Neural cell (in vitro differentiated cells): ENCODE results near the gene NEURL4. TPM values are rescaled to one million over a fixed set of nuclear protein-coding genes. Genes with fewer than 3 reads are reported as not detected.
"Not testable (repeated sequence)": the region's sequence is repeated elsewhere in the genome, so short reads cannot be mapped to it uniquely, and the experiment has no call there.

Experiments used
- H2AFZ ChIP-seq: fragments of 200-600, 300-800 bp; sonication (generic), shearing (Covaris generic); 2 replicates; pipeline ENCODE4 v1.6.0; 2014; ENCODE audit warnings: low read depth, mild to moderate bottlenecking, antibody characterized with exemption, low read length, moderate library complexity
- H3F3A ChIP-seq: fragments of 200-600 bp; shearing (Covaris generic); 2 replicates; pipeline ENCODE4 v1.6.1; 2016; ENCODE audit warnings: mild to moderate bottlenecking, moderate library complexity, mixed read lengths, antibody characterized with exemption, low read length; ENCODE audit not compliant: insufficient read depth, poor library complexity, severe bottlenecking
- H3K27ac ChIP-seq: fragments of 200-600, 300-800 bp; sonication (generic), shearing (Covaris generic); 2 replicates; pipeline ENCODE4 v1.5.1; 2014; ENCODE audit warnings: mild to moderate bottlenecking, low read length, moderate library complexity
- H3K27me3 ChIP-seq: fragments of 300-800, 200-600 bp; sonication (generic), shearing (Covaris generic); 2 replicates; pipeline ENCODE4 v1.6.0; 2014; ENCODE audit warnings: mild to moderate bottlenecking, low read depth, low read length, moderate library complexity; ENCODE audit not compliant: insufficient read depth
- H3K36me3 ChIP-seq: fragments of 300-800, 200-600 bp; sonication (generic), shearing (Covaris generic); 2 replicates; pipeline ENCODE4 v1.5.1; 2014; ENCODE audit warnings: mild to moderate bottlenecking, antibody characterized with exemption, low read length, moderate library complexity; ENCODE audit not compliant: insufficient read depth
- H3K4me2 ChIP-seq: fragments of 300-800, 200-600 bp; sonication (generic), shearing (Covaris generic); 2 replicates; pipeline ENCODE4 v1.6.0; 2014; ENCODE audit warnings: mild to moderate bottlenecking, low read length
- H3K4me3 ChIP-seq: fragments of 300-800, 200-600 bp; sonication (generic), shearing (Covaris generic); 2 replicates; pipeline ENCODE4 v1.5.1; 2014; ENCODE audit warnings: mild to moderate bottlenecking, low read length, moderate library complexity
- H3K79me2 ChIP-seq: fragments of 200-600 bp; shearing (Covaris generic); replicated peaks from 2 replicates; pipeline ENCODE4 v1.6.0; 2014; ENCODE audit warnings: mild to moderate bottlenecking, low read length, moderate library complexity; ENCODE audit not compliant: insufficient read depth
- H3K9ac ChIP-seq: fragments of 300-800, 200-600 bp; sonication (generic), shearing (Covaris generic); 2 replicates; pipeline ENCODE4 v1.6.1; 2016; ENCODE audit warnings: mild to moderate bottlenecking, low read length, mixed read lengths
- H3K9me2 ChIP-seq: fragments of 200-600 bp; shearing (Covaris generic); 2 replicates; pipeline ENCODE4 v1.6.1; 2016; ENCODE audit warnings: mild to moderate bottlenecking, low read length, mixed read lengths; ENCODE audit not compliant: insufficient read depth
- H3K9me3 ChIP-seq: fragments of 200-600, 300-800 bp; sonication (generic), shearing (Covaris generic); 2 replicates; pipeline ENCODE4 v1.6.1; 2016; ENCODE audit warnings: mild to moderate bottlenecking, mixed run types, low read length, moderate library complexity, mixed read lengths
- H4K20me1 ChIP-seq: fragments of 200-600 bp; shearing (Covaris generic); 2 replicates; pipeline ENCODE4 v1.6.1; 2016; ENCODE audit warnings: mild to moderate bottlenecking, mixed run types; ENCODE audit not compliant: insufficient read depth
- EZH2 ChIP-seq: fragments of 200-600, 300-800 bp; shearing (Covaris generic), sonication (generic); IDR thresholded peaks from 2 replicates; pipeline ENCODE4 v1.6.1; 2014; ENCODE audit warnings: antibody characterized with exemption, low read length, borderline replicate concordance, mild to moderate bottlenecking; ENCODE audit not compliant: insufficient read depth, poor library complexity, severe bottlenecking
- POLR2AphosphoS5 ChIP-seq: IDR thresholded peaks from 2 replicates; pipeline ENCODE4 v1.6.1; 2012
- RAD21 ChIP-seq: fragments of 450-650 bp; conservative IDR thresholded peaks from 2 replicates; pipeline ENCODE4 v1.6.1; 2014; ENCODE audit warnings: antibody characterized with exemption, mild to moderate bottlenecking, moderate library complexity
- SMC3 ChIP-seq: fragments of 450-650 bp; conservative IDR thresholded peaks from 2 replicates; pipeline ENCODE4 v1.6.1; 2014; ENCODE audit warnings: antibody characterized with exemption, mild to moderate bottlenecking, moderate library complexity; ENCODE audit not compliant: poor library complexity
- TAF1 ChIP-seq: IDR thresholded peaks from 2 replicates; pipeline ENCODE4 v1.6.1; 2012; ENCODE audit warnings: low read depth
- polyA plus RNA-seq: library from polyadenylated mRNA; depleted of rRNA; stranded (reverse); fragments of >200 nt; gene quantifications from 2 replicates; pipeline ENCODE4 v1.2.3, GENCODE V29; 2014
- TF ChIP-seq, protein P1 (sequence below): fragments of 450-650 bp; IDR thresholded peaks from 2 replicates; pipeline ENCODE4 v1.5.1; 2014; ENCODE audit warnings: antibody characterized with exemption, mild to moderate bottlenecking, moderate library complexity; ENCODE audit not compliant: poor library complexity, severe bottlenecking

Gene NEURL4
- polyA plus RNA-seq, 1 donor from 2014 or later, result 58.4 TPM

- Histone ChIP-seq H3K36me3 (no peaks in the 10 kb centered on the region), H3K9ac (no peak within 1 kb of the TSS), H3K9me2 (no peaks in the 10 kb centered on the region), H3K27ac (no peak within 1 kb of the TSS), H3K27me3 (no peaks in the 10 kb centered on the region), H3F3A (no peaks in the 10 kb centered on the region), H3K4me3 (no peak within 1 kb of the TSS), H4K20me1 (no peaks in the 10 kb centered on the region), H3K4me2 (no peak within 1 kb of the TSS), H3K9me3 (no peaks in the 10 kb centered on the region), H2AFZ (no peak within 1 kb of the TSS), H3K79me2 (no peaks in the 10 kb centered on the region)
- TF ChIP-seq POLR2AphosphoS5 (no peak), SMC3 (no peak), EZH2 (no peak), RAD21 (no peak), TAF1 (no peak)
Observed at GRCh38 chr17:7336240-7337175, 7.4 kb upstream of the NEURL4 start, which contains the start of gene ACAP1. Gene ACAP1 (plus strand): TSS chr17:7336529. CDS start chr17:7336735, 206 bp downstream.

GRCh38 chr17:7335765-7336164, 6.6 kb upstream of the NEURL4 start:
- not testable (repeated sequence) for H4K20me1 ChIP-seq, H3K27me3 ChIP-seq, H3K36me3 ChIP-seq, H3K4me2 ChIP-seq, H3K9me2 ChIP-seq, H3K9ac ChIP-seq, H3F3A ChIP-seq, H3K79me2 ChIP-seq, H2AFZ ChIP-seq, H3K9me3 ChIP-seq, H3K27ac ChIP-seq, H3K4me3 ChIP-seq

DNA sequence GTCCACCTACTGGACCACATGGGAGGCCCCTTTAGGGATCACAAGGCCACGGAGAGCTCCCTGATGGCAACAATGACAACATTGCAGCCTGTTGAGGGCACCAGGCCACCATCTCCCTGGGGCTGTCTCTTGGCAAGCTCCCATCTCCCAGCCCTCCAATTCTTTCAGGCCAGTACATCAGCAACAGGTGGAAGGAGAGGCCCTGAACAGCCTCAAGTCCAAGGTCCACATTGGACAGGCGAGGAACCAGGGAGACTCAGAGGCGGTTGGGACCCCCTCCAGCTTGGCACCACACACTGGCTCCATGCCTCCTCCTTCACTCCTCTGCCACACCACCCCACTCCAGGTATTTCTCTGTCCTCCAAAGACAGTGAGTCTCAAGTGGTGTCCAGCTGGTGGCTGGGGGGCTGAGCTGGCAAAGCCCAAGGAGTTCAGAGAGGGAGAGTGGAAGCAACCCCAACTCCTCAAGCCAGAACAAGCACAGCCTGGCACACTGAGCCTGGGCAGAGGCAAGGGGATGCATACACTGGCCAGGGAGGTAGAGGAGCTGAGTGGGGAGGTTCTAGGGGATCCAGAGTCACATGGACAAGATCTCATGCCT, 5.9 kb upstream of the NEURL4 start:
- TF ChIP-seq, protein P1, sequence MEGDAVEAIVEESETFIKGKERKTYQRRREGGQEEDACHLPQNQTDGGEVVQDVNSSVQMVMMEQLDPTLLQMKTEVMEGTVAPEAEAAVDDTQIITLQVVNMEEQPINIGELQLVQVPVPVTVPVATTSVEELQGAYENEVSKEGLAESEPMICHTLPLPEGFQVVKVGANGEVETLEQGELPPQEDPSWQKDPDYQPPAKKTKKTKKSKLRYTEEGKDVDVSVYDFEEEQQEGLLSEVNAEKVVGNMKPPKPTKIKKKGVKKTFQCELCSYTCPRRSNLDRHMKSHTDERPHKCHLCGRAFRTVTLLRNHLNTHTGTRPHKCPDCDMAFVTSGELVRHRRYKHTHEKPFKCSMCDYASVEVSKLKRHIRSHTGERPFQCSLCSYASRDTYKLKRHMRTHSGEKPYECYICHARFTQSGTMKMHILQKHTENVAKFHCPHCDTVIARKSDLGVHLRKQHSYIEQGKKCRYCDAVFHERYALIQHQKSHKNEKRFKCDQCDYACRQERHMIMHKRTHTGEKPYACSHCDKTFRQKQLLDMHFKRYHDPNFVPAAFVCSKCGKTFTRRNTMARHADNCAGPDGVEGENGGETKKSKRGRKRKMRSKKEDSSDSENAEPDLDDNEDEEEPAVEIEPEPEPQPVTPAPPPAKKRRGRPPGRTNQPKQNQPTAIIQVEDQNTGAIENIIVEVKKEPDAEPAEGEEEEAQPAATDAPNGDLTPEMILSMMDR, result no peak
- no peak for TF ChIP-seq POLR2AphosphoS5
- Histone ChIP-seq H3K9me3 (no peaks in the 10 kb centered on the region), H3K79me2 (no peaks in the 10 kb centered on the region), H3K4me3 (no peak overlapping the region), H3F3A (no peaks in the 10 kb centered on the region), H3K36me3 (no peaks in the 10 kb centered on the region), H3K4me2 (no peak overlapping the region), H3K27ac (no peak overlapping the region), H4K20me1 (no peaks in the 10 kb centered on the region), H3K27me3 (no peaks in the 10 kb centered on the region), H3K9ac (no peak overlapping the region), H3K9me2 (no peaks in the 10 kb centered on the region), H2AFZ (no peak overlapping the region)

DNA sequence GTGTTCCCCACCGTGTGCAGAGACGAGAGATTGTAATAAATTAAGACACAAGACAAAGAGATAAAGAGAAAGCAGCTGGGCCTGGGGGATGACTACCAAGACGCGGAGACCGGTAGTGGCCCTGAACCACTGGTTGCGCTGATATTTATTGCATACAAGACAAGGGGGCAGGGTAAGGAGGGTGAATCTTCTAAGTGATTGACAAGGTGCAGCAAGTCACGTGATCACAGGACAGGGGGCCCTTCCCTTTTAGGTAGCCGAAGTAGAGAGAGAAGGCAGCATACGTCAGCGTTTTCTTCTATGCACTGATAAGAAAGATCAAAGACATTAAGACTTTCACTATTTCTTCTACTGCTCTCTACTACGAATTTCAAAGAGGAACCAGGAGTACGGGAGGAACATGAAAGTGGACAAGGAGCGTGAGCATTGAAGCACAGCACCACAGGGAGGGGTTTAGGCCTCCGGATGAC, 3.5 kb upstream of the NEURL4 start:
- not testable (repeated sequence) for H3K79me2 ChIP-seq, H3K36me3 ChIP-seq, H3K4me2 ChIP-seq, H2AFZ ChIP-seq, H3K27ac ChIP-seq, H3K27me3 ChIP-seq, H3F3A ChIP-seq, H3K4me3 ChIP-seq, H3K9ac ChIP-seq, H3K9me2 ChIP-seq, H3K9me3 ChIP-seq, H4K20me1 ChIP-seq
